ENCODE measurements around the gene BDKRB1.

GRCh38 chr14:96286251-96286650 is 30.2 kb downstream of the BDKRB1 start:
- TF ChIP-seq YY1 (IDR thresholded peaks at IDR 0.05; ENCODE audit: low read depth) (no peak), MAX (IDR thresholded peaks at IDR 0.05) (no peak), REST (IDR thresholded peaks at IDR 0.05; ENCODE audit: low read depth) (no peak), EP300 (IDR thresholded peaks at IDR 0.05; ENCODE audit: borderline replicate concordance) (no peak), FOXM1 (IDR thresholded peaks at IDR 0.05; ENCODE audit: borderline replicate concordance, low read depth) (no peak), CREB1 (IDR thresholded peaks at IDR 0.05; ENCODE audit: low read depth) (no peak), RAD21 (IDR thresholded peaks at IDR 0.05; ENCODE audit: low read depth) (no peak), TAF1 (IDR thresholded peaks at IDR 0.05; ENCODE audit: low read depth) (no peak), EGR1 (IDR thresholded peaks at IDR 0.05) (no peak), TCF12 (IDR thresholded peaks at IDR 0.05; ENCODE audit: low read depth) (no peak), TEAD4 (IDR thresholded peaks at IDR 0.05) (no peak)
